Medulla oblongata (tissue), 1 donor: ENCODE results near the gene CLEC3A.
"Not testable (repeated sequence)": the region's sequence is repeated elsewhere in the genome, so short reads cannot be mapped to it uniquely, and the experiment has no call there.

Experiments
- DNase-seq: peaks from one replicate; pipeline ENCODE4 v3.0.0-alpha.2; 2015; ENCODE audit errors: extremely low spot score

CLEC3A gene

GRCh38 chr16:78034530-78034929 lies 12.2 kb downstream of the CLEC3A start:
- no peak for DNase-seq

- DNase-seq = no peak
These were observed 12.7 kb downstream of the CLEC3A start for GRCh38 chr16:78035012-78035411.

GRCh38 chr16:78040396-78040795 lies 18.0 kb downstream of the CLEC3A start:
- no peak for DNase-seq

DNA sequence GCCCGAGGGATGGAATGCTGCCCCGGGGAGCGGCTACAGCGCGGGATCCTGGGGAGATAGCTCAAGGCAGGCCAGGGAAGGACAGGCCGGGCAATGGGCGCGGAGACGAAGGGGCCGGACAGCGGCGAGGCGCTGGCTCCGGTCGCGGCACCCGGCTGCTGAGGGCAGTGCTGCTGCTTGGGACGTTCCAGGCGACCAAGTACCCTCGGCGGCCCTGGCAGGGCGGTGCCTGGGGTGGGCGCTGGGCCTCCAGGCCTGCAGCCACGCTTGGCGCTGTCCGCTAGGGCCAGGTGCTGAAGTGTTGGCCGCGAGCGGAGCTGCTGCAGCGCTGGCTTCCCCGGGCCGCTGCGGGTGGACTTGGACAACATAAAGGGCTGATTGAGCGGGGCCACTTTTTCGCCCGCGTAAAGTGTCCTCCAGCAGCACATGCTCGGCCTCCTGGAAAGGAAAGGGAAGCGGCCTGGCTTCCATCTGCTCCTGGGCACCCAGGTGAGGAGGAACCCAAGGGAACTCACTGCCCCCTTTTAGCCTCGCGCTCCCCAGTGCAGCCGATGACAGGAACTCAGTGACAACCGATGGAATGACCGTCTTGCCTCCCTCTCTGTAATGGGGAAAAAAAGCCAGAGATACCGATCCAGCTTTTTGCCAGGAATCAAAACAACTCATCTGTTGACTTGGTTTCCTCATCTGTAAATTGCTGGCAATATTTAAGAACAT lies 23.7 kb downstream of the CLEC3A start:
- DNase-seq = peak; percentile 54

DNA sequence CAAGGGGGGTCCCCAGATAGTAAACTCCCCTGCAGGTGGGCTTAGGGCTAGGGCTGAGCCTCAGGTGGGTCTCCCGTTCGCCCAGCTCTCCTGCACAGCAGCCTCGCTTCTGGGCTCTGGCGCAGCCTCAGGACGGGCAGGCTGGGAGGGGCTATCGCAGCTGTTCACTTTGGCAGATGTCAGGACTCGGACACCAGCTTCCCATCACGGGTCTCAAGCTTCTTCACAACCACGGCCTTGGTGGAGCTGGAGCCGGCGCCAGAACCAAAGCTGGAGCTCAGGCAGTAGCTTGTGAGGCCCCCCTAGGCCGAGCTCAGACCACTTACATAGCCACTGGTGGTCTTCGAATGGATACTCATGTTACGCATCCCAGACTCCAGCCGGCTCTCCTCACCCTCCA lies 26.0 kb downstream of the CLEC3A start:
- no peak for DNase-seq

DNA sequence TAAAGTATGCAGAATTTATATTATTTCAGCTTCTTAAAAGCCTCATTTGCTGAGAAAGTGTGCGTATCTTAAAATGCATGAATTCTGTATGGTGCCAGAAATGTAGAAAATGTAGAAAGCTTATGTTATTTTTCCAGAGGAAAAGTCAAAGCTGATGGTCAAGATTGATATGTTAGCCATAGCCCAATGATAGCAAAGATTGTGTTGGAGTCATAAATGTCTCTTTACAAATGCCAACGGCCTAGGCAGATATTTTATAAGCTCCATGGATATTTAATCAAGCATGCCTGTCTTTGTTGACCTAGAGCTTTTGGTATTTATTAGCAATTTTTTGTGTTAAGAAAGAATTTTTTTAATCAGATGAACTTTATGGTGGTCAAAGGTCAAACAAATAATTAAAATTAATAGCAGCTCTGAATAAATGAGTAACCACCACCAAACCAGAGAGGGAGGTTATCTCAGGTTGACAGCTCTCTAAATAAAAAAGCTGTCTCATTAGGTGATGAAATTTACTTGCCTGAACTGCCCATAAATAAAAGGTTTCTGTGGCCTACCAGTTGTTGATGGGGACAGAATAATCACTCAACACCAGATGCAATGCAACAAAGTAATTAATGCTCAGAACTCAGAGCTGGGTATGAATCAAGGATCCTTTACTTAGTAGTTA lies 28.5 kb downstream of the CLEC3A start:
- no peak for DNase-seq

GRCh38 chr16:78057803-78058564 lies 35.6 kb downstream of the CLEC3A start:
- DNase-seq = no peak

- DNase-seq = not testable (repeated sequence)
These were observed 37.5 kb downstream of the CLEC3A start for GRCh38 chr16:78059806-78060205.

DNA sequence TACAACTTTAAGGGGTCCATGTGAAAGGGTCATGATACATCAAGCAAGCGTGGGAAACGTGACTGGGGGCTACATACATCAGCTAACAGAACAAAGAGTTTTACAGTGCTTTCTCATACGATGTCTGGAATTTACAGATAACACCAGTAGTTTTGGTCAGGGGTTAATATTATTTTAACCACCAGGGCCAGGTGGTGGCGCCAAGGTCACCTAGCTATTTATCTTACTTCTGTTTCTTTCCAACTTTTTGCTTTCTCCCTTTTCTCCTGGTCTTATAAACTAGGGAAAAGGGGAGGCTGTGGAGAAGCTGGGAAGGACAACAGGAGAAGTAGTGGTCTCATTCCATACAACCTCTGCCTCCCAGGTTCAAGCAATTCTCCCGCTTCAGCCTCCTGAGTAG lies 37.9 kb downstream of the CLEC3A start:
- DNase-seq = no peak

GRCh38 chr16:78060809-78061208 lies 38.5 kb downstream of the CLEC3A start:
- no peak for DNase-seq

DNA sequence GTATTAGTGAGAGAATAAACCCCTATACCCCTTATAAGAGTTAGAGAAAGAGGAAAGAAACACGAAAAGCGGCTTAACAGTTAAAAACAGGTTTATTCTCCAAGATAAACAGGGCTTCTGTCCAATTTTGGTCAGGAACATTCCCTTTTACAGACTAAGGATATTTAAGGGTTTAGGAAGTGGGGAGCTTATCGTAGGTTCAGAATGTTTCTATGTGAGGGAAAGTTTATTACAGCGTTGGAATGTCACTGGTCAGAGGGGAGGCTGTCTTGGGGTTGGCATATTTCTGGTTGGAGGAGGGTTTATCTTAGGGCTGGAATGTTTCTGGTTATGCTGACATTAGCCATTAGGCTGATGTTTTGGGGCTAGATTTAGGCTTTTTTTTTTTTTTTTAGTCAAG lies 43.0 kb downstream of the CLEC3A start:
- no peak for DNase-seq

GRCh38 chr16:78069913-78070312 lies 47.6 kb downstream of the CLEC3A start:
- DNase-seq = no peak

GRCh38 chr16:78072275-78072674 lies 49.9 kb downstream of the CLEC3A start:
- no peak for DNase-seq

DNA sequence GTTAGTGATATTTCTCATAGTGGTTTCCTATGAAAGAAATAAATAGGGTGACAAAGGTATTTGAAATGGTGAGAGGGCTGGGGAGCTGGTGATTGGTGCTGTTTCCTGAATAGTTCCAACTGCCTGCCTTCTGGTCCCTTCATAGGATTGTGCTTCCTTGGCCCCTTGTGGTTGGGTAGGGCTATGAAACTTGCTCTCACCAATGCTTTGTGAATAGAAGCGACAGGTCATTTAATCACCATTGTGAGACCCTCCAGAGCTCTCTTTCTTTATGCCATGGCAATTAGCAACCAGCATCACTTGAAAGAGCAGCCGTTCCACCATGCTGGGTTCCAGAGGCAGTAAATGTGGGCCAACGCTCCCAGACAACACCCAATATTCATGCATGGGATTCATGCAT lies 53.5 kb downstream of the CLEC3A start:
- DNase-seq = no peak

GRCh38 chr16:78081341-78081740 lies 59.0 kb downstream of the CLEC3A start:
- DNase-seq = no peak
